ENCODE measurements around the gene PRR3.
"Not testable (repeated sequence)": the region's sequence is repeated elsewhere in the genome, so short reads cannot be mapped to it uniquely, and the experiment has no call there.

Gene PRR3

GRCh38 chr6:30520522-30520921, 36.6 kb upstream of the PRR3 start:
- H3K27ac ChIP-seq (ENCODE audit: low read length): no peak overlapping the region
- H3K79me2 ChIP-seq (ENCODE audit: insufficient read depth, low read length): no peaks in the 10 kb centered on the region
- peaks cover 19% of the 10 kb centered on the region for H3K4me1 ChIP-seq (ENCODE audit: insufficient read depth, low read length)
- DNase-seq (no peak), ATAC-seq (ENCODE audit: insufficient read depth, low read depth) (no peak)
- H3K9ac ChIP-seq (ENCODE audit: low read depth, low read length): no peak overlapping the region
- no peak for TF ChIP-seq EZH2 (IDR thresholded peaks at IDR 0.05; ENCODE audit: borderline replicate concordance, low read depth, low read length, severe bottlenecking)
- no peaks in the 10 kb centered on the region for H3K36me3 ChIP-seq (ENCODE audit: insufficient read depth, low read length)
- H2AFZ ChIP-seq (ENCODE audit: low read depth, low read length): no peak overlapping the region
- no peaks in the 10 kb centered on the region for H3K9me3 ChIP-seq (ENCODE audit: insufficient read depth, low read length, severe bottlenecking)
- no peaks in the 10 kb centered on the region for H3K27me3 ChIP-seq (ENCODE audit: insufficient read depth, low read length, poor library complexity)
- H4K20me1 ChIP-seq (ENCODE audit: insufficient read depth, low read length): no peaks in the 10 kb centered on the region
- no peak overlapping the region for H3K4me2 ChIP-seq (ENCODE audit: insufficient read depth, low read length)
- no peak overlapping the region for H3K4me3 ChIP-seq (ENCODE audit: low read depth in 1 of 2, low read length in 2 of 2)

GRCh38 chr6:30521082-30521481, 36.0 kb upstream of the PRR3 start:
- H3K4me1 ChIP-seq (ENCODE audit: insufficient read depth, low read length): peaks cover 15% of the 10 kb centered on the region
- not testable (repeated sequence) for H4K20me1 ChIP-seq (ENCODE audit: insufficient read depth, low read length); H3K36me3 ChIP-seq (ENCODE audit: insufficient read depth, low read length); ATAC-seq (ENCODE audit: insufficient read depth, low read depth); DNase-seq; H3K9ac ChIP-seq (ENCODE audit: low read depth, low read length); H3K27me3 ChIP-seq (ENCODE audit: insufficient read depth, low read length, poor library complexity); H3K4me3 ChIP-seq (ENCODE audit: low read depth in 1 of 2, low read length in 2 of 2); H3K4me2 ChIP-seq (ENCODE audit: insufficient read depth, low read length); H2AFZ ChIP-seq (ENCODE audit: low read depth, low read length); H3K27ac ChIP-seq (ENCODE audit: low read length); H3K9me3 ChIP-seq (ENCODE audit: insufficient read depth, low read length, severe bottlenecking); H3K79me2 ChIP-seq (ENCODE audit: insufficient read depth, low read length)

- not testable (repeated sequence) for DNase-seq; ATAC-seq (ENCODE audit: insufficient read depth, low read depth); H3K9ac ChIP-seq (ENCODE audit: low read depth, low read length); H3K9me3 ChIP-seq (ENCODE audit: insufficient read depth, low read length, severe bottlenecking); H3K27me3 ChIP-seq (ENCODE audit: insufficient read depth, low read length, poor library complexity); H3K4me2 ChIP-seq (ENCODE audit: insufficient read depth, low read length); H2AFZ ChIP-seq (ENCODE audit: low read depth, low read length); H3K4me3 ChIP-seq (ENCODE audit: low read depth in 1 of 2, low read length in 2 of 2); H3K4me1 ChIP-seq (ENCODE audit: insufficient read depth, low read length); H4K20me1 ChIP-seq (ENCODE audit: insufficient read depth, low read length); H3K27ac ChIP-seq (ENCODE audit: low read length); H3K36me3 ChIP-seq (ENCODE audit: insufficient read depth, low read length); H3K79me2 ChIP-seq (ENCODE audit: insufficient read depth, low read length)
Measured at GRCh38 chr6:30521952-30522351, 35.1 kb upstream of the PRR3 start.

- ATAC-seq (ENCODE audit: insufficient read depth, low read depth); H2AFZ ChIP-seq (ENCODE audit: low read depth, low read length); DNase-seq; H3K4me1 ChIP-seq (ENCODE audit: insufficient read depth, low read length); H3K9ac ChIP-seq (ENCODE audit: low read depth, low read length); H4K20me1 ChIP-seq (ENCODE audit: insufficient read depth, low read length); H3K4me2 ChIP-seq (ENCODE audit: insufficient read depth, low read length); H3K4me3 ChIP-seq (ENCODE audit: low read depth in 1 of 2, low read length in 2 of 2); H3K9me3 ChIP-seq (ENCODE audit: insufficient read depth, low read length, severe bottlenecking); H3K36me3 ChIP-seq (ENCODE audit: insufficient read depth, low read length); H3K27me3 ChIP-seq (ENCODE audit: insufficient read depth, low read length, poor library complexity); H3K79me2 ChIP-seq (ENCODE audit: insufficient read depth, low read length); H3K27ac ChIP-seq (ENCODE audit: low read length): not testable (repeated sequence)
Measured at GRCh38 chr6:30526444-30526843, 30.7 kb upstream of the PRR3 start.

GRCh38 chr6:30529349-30529875, 27.7 kb upstream of the PRR3 start:
- H3K27me3 ChIP-seq (ENCODE audit: insufficient read depth, low read length, poor library complexity); H2AFZ ChIP-seq (ENCODE audit: low read depth, low read length); H3K36me3 ChIP-seq (ENCODE audit: insufficient read depth, low read length); H4K20me1 ChIP-seq (ENCODE audit: insufficient read depth, low read length); ATAC-seq (ENCODE audit: insufficient read depth, low read depth); H3K4me3 ChIP-seq (ENCODE audit: low read depth in 1 of 2, low read length in 2 of 2); H3K4me1 ChIP-seq (ENCODE audit: insufficient read depth, low read length); H3K9ac ChIP-seq (ENCODE audit: low read depth, low read length); H3K9me3 ChIP-seq (ENCODE audit: insufficient read depth, low read length, severe bottlenecking); H3K79me2 ChIP-seq (ENCODE audit: insufficient read depth, low read length); H3K27ac ChIP-seq (ENCODE audit: low read length); H3K4me2 ChIP-seq (ENCODE audit: insufficient read depth, low read length); DNase-seq: not testable (repeated sequence)

GRCh38 chr6:30530014-30530413, 27.1 kb upstream of the PRR3 start:
- Histone ChIP-seq H3K9me3 (ENCODE audit: insufficient read depth, low read length, severe bottlenecking) (no peaks in the 10 kb centered on the region), H3K4me1 (ENCODE audit: insufficient read depth, low read length) (peaks cover 8% of the 10 kb centered on the region), H3K27ac (ENCODE audit: low read length) (no peak overlapping the region), H2AFZ (ENCODE audit: low read depth, low read length) (no peak overlapping the region), H3K36me3 (ENCODE audit: insufficient read depth, low read length) (no peaks in the 10 kb centered on the region), H3K79me2 (ENCODE audit: insufficient read depth, low read length) (no peaks in the 10 kb centered on the region), H3K27me3 (ENCODE audit: insufficient read depth, low read length, poor library complexity) (no peaks in the 10 kb centered on the region), H3K4me2 (ENCODE audit: insufficient read depth, low read length) (no peak overlapping the region), H3K9ac (ENCODE audit: low read depth, low read length) (no peak overlapping the region), H4K20me1 (ENCODE audit: insufficient read depth, low read length) (no peaks in the 10 kb centered on the region), H3K4me3 (ENCODE audit: low read depth in 1 of 2, low read length in 2 of 2) (no peak overlapping the region)
- no peak for ATAC-seq (ENCODE audit: insufficient read depth, low read depth)
- no peak for TF ChIP-seq EZH2 (IDR thresholded peaks at IDR 0.05; ENCODE audit: borderline replicate concordance, low read depth, low read length, severe bottlenecking)
- no peak for TF ChIP-seq CTCF (IDR thresholded peaks at IDR 0.05; ENCODE audit: borderline replicate concordance, extremely low read depth, low read length, poor library complexity, severe bottlenecking)
- no peak for DNase-seq

Data from DND-41 (cell line).